Endothelial cell of umbilical vein (primary cell): ENCODE results near the gene ZNG1B. TPM values are rescaled to one million over a fixed set of nuclear protein-coding genes. Genes with fewer than 3 reads are reported as not detected.

Source experiments
- BruUV-seq: library from RNA; stranded (reverse); fragments of 400-500 nt; replicated peaks from 2 replicates; lab custom pipeline; 2021; lab: Mats Ljungman, UMichigan
- CTCF ChIA-PET: fragments of 300-600, 350-600 bp; sonication (Branson Sonifier 250); formaldehyde crosslinking; loops from one replicate; lab custom pipeline; 2021; ENCODE audit warnings: antibody characterized with exemption, inconsistent platforms; lab: Charles Lee
- POLR2A ChIA-PET: fragments of 300-600, 350-600 bp; sonication (Branson Sonifier 250); formaldehyde crosslinking; loops from one replicate; lab custom pipeline; 2021; ENCODE audit warnings: antibody characterized with exemption, inconsistent platforms; lab: Charles Lee
- DNase-seq: peaks from one replicate; pipeline ENCODE4 v3.0.0-alpha.2; 2011; ENCODE audit warnings: low read depth, low spot score
- FAIRE-seq: peaks from 2 replicates; lab custom pipeline; 2011; peaks lifted over from hg19 to GRCh38; lab: Jason Lieb, UNC
- H2AFZ ChIP-seq: 2 replicates; pipeline ENCODE4 v1.6.0; 2012; ENCODE audit warnings: low read depth, low read length, control low read depth, inconsistent platforms
- H3K27ac ChIP-seq: 2 replicates; pipeline ENCODE4 v1.5.1; 2011; ENCODE audit warnings: low read depth, mild to moderate bottlenecking, control low read depth, low read length, moderate library complexity; ENCODE audit not compliant: insufficient read depth
- H3K27me3 ChIP-seq, 2 experiments: 2 replicates each; pipeline versions ENCODE4 v1.6.0 to v1.6.1; 2011; ENCODE audit warnings: low read length in 2 of 2, mixed read lengths in 1 of 2; ENCODE audit not compliant: control insufficient read depth in 2 of 2, insufficient read depth in 2 of 2
- H3K36me3 ChIP-seq, 2 experiments: 2 replicates in 1 of 2; 3 replicates in 1 of 2; pipeline ENCODE4 v1.5.1; 2011; ENCODE audit warnings: low read length in 2 of 2, mild to moderate bottlenecking in 1 of 2, moderate library complexity in 1 of 2; ENCODE audit not compliant: control insufficient read depth in 2 of 2, insufficient read depth in 2 of 2; ENCODE audit errors: extremely low read depth in 1 of 2
- H3K4me1 ChIP-seq: 3 replicates; pipeline ENCODE4 v1.5.1; 2011; ENCODE audit warnings: mild to moderate bottlenecking, low read length; ENCODE audit not compliant: control insufficient read depth, insufficient read depth; ENCODE audit errors: extremely low read depth
- H3K4me2 ChIP-seq: 2 replicates; pipeline ENCODE4 v1.6.1; 2011; ENCODE audit warnings: low read length, control low read depth, mixed read lengths; ENCODE audit not compliant: insufficient read depth
- H3K4me3 ChIP-seq, 3 experiments: fragments of 200-600 bp in 1 of 3; sonication (generic), shearing (Covaris generic) in 1 of 3; replicated peaks in 1 of 3; 2 replicates each; pipeline ENCODE4 v1.5.1; 2011 to 2016; ENCODE audit warnings: control low read depth in 3 of 3, low read length in 3 of 3, mild to moderate bottlenecking in 2 of 3, inconsistent platforms in 1 of 3, low read depth in 1 of 3, moderate library complexity in 1 of 3; ENCODE audit not compliant: insufficient read depth in 1 of 3
- H3K79me2 ChIP-seq: 2 replicates; pipeline ENCODE4 v1.6.0; 2012; ENCODE audit warnings: low read length, inconsistent platforms; ENCODE audit not compliant: control insufficient read depth, insufficient read depth
- H3K9ac ChIP-seq: replicated peaks from 2 replicates; pipeline ENCODE3; 2011; ENCODE audit warnings: low read length, control low read depth; ENCODE audit not compliant: insufficient read depth; ENCODE audit errors: extremely low read depth
- H3K9me1 ChIP-seq: replicated peaks from 3 replicates; pipeline ENCODE4 v1.6.0; 2011; ENCODE audit warnings: mild to moderate bottlenecking, low read length; ENCODE audit not compliant: control insufficient read depth, insufficient read depth; ENCODE audit errors: extremely low read depth
- H3K9me3 ChIP-seq: replicated peaks from 2 replicates; pipeline ENCODE4 v1.5.1; 2012; ENCODE audit warnings: low read length, inconsistent platforms; ENCODE audit not compliant: control insufficient read depth, insufficient read depth
- H4K20me1 ChIP-seq: replicated peaks from 2 replicates; pipeline ENCODE3; 2011; ENCODE audit warnings: mild to moderate bottlenecking, low read length; ENCODE audit not compliant: control insufficient read depth, insufficient read depth; ENCODE audit errors: extremely low read depth
- EZH2 ChIP-seq: IDR thresholded peaks from 2 replicates; pipeline ENCODE4 v1.6.1; 2012; ENCODE audit warnings: borderline replicate concordance, low read depth, mild to moderate bottlenecking, moderate library complexity, low read length, inconsistent platforms; ENCODE audit not compliant: severe bottlenecking
- FOS ChIP-seq: IDR thresholded peaks from 2 replicates; pipeline ENCODE4 v1.6.1; 2011; ENCODE audit warnings: mild to moderate bottlenecking, low read length, moderate library complexity, borderline replicate concordance; ENCODE audit not compliant: insufficient read depth
- GATA2 ChIP-seq: IDR thresholded peaks from 2 replicates; pipeline ENCODE4 v1.7.0; 2011; ENCODE audit warnings: low read depth, mild to moderate bottlenecking, moderate library complexity, mixed read lengths, low read length; ENCODE audit not compliant: insufficient read length, insufficient read depth
- JUN ChIP-seq: IDR thresholded peaks from 2 replicates; pipeline ENCODE4 v1.6.1; 2011; ENCODE audit warnings: borderline replicate concordance, low read depth; ENCODE audit not compliant: insufficient read length, insufficient read depth
- MYC ChIP-seq: IDR thresholded peaks from one replicate; pipeline ENCODE4 v1.6.1; 2011; ENCODE audit warnings: mild to moderate bottlenecking, low read depth, low read length
- POLR2A ChIP-seq: IDR thresholded peaks from 2 replicates; pipeline ENCODE4 v1.6.1; 2012; ENCODE audit warnings: low read depth, mild to moderate bottlenecking, control low read depth, low read length
- POLR2AphosphoS5 ChIP-seq: IDR thresholded peaks from 2 replicates; pipeline ENCODE4 v1.6.1; 2012; ENCODE audit warnings: low read depth, mild to moderate bottlenecking, control low read depth, low read length, moderate library complexity; ENCODE audit not compliant: insufficient read depth
- dilution Hi-C: fragments of 300-500 bp; cut with MboI; formaldehyde crosslinking; loops from one replicate; pipeline ENCODE4 v1.15.0; 2019; ENCODE audit warnings: low sequenced_read_pairs; ENCODE audit not compliant: extremely low pct_ligation_motif_present
- intact Hi-C: fragments of 100-400 bp; cut with micrococcal nuclease; formaldehyde crosslinking; loops from one replicate; pipeline ENCODE4 v1.10.0; 2022
- polyA plus RNA-seq, 4 experiments: library from polyadenylated mRNA; depleted of rRNA in 3 of 4; stranded (reverse) in 3 of 4; unstranded in 1 of 4; fragments of >200 nt; gene quantifications; 2 replicates each; pipeline versions ENCODE4 v1.2.1 to v1.2.3, GENCODE V29; 2011 to 2012; ENCODE audit warnings: missing spikeins in 1 of 4
- total RNA-seq: library from RNA; stranded (reverse); gene quantifications from 2 replicates; pipeline ENCODE4 v1.2.3, GENCODE V29; 2021
- TF ChIP-seq, protein P1 (sequence below), 2 donors: IDR thresholded peaks; 1 replicate in 1 of 2; 2 replicates in 1 of 2; pipeline ENCODE4 v1.5.1; 2011; ENCODE audit warnings: low read length in 2 of 2, mild to moderate bottlenecking in 2 of 2, moderate library complexity in 2 of 2, control low read depth in 1 of 2, inconsistent platforms in 1 of 2, low read depth in 1 of 2; ENCODE audit not compliant: insufficient read depth in 1 of 2; ENCODE audit errors: extremely low read depth in 1 of 2
- TF ChIP-seq, protein P2 (sequence below): IDR thresholded peaks from 2 replicates; pipeline ENCODE4 v1.6.1; 2011; ENCODE audit not compliant: insufficient read depth, insufficient read length

The ZNG1B gene
- total and polyA plus RNA-seq, 2 donors (not counting 3 experiments of a cell fraction or from before 2014, with no cell fraction given), result 12.6 to 31.3 TPM

DNA sequence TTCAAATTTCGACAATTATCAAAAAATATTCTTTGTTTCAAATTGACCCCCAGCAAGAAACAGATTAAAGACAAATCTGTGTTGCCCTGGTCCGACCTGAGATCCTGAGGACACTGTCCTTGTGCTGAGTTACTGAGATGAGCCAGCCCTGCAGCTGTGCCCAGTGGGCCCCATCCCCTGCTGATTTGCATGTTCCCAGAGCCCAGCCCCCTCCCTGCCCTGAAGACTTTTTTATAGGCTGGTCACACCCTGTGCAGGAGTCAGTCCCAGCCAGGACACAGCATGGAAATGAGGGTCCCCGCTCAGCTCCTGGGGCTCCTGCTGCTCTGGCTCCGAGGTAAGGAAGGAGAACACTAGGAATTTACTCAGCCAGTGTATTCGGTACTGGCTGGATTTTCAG lies 31.4 kb upstream of the ZNG1B start:
- no peaks in the 10 kb centered on the region for H3K79me2 ChIP-seq
- TF ChIP-seq EZH2, result no peak
- TF ChIP-seq, protein P1, sequence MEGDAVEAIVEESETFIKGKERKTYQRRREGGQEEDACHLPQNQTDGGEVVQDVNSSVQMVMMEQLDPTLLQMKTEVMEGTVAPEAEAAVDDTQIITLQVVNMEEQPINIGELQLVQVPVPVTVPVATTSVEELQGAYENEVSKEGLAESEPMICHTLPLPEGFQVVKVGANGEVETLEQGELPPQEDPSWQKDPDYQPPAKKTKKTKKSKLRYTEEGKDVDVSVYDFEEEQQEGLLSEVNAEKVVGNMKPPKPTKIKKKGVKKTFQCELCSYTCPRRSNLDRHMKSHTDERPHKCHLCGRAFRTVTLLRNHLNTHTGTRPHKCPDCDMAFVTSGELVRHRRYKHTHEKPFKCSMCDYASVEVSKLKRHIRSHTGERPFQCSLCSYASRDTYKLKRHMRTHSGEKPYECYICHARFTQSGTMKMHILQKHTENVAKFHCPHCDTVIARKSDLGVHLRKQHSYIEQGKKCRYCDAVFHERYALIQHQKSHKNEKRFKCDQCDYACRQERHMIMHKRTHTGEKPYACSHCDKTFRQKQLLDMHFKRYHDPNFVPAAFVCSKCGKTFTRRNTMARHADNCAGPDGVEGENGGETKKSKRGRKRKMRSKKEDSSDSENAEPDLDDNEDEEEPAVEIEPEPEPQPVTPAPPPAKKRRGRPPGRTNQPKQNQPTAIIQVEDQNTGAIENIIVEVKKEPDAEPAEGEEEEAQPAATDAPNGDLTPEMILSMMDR (IDR thresholded peaks at IDR 0.05; ENCODE audit: extremely low read depth in 1 of 2, insufficient read depth in 1 of 2, low read depth in 1 of 2, low read length in 2 of 2), result no peak
- no peak for TF ChIP-seq MYC
- TF ChIP-seq, protein P2, sequence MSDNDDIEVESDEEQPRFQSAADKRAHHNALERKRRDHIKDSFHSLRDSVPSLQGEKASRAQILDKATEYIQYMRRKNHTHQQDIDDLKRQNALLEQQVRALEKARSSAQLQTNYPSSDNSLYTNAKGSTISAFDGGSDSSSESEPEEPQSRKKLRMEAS, result no peak
- TF ChIP-seq POLR2AphosphoS5, result no peak
- TF ChIP-seq POLR2A, result no peak
- no peak for TF ChIP-seq GATA2
- TF ChIP-seq FOS, result no peak
- no peak for TF ChIP-seq JUN
- no peaks in the 10 kb centered on the region for H4K20me1 ChIP-seq
- no peak overlapping the region for H3K27ac ChIP-seq
- no TSS peak for BruUV-seq
- H3K4me2 ChIP-seq, result no peak overlapping the region
- no peak for FAIRE-seq
- H3K9ac ChIP-seq, result no peak overlapping the region
- dilution Hi-C loops (no loop called here), intact Hi-C loops (no loop called here)
- no peak overlapping the region for H2AFZ ChIP-seq
- no peak overlapping the region for H3K4me3 ChIP-seq
- H3K9me1 ChIP-seq, result no peaks in the 10 kb centered on the region
- H3K27me3 ChIP-seq, result peaks cover 5 to 8% of the 10 kb centered on the region in 2 experiments
- no peak for DNase-seq
- no peaks in the 10 kb centered on the region for H3K9me3 ChIP-seq
- POLR2A ChIA-PET, result no interaction called here
- no peaks in the 10 kb centered on the region for H3K4me1 ChIP-seq
- CTCF ChIA-PET, result no interaction called here
- no peaks in the 10 kb centered on the region for H3K36me3 ChIP-seq
